ENCODE measurements around the gene SET. TPM values are rescaled to one million over a fixed set of nuclear protein-coding genes. Genes with fewer than 3 reads are reported as not detected.
"Not testable (repeated sequence)": the region's sequence is repeated elsewhere in the genome, so short reads cannot be mapped to it uniquely, and the experiment has no call there.

The SET gene
- total and polyA plus RNA-seq, 2 experiments from 2014 or later, result 949 to 1,261 TPM

GRCh38 chr9:128694344-128694743 lies 5.3 kb downstream of the SET start (continued):
- TF ChIP-seq REST (IDR thresholded peaks at IDR 0.05; ENCODE audit: unreplicated experiment) (no peak), STAT1 (IDR thresholded peaks at IDR 0.05; ENCODE audit: unreplicated experiment) (no peak), NANOG (IDR thresholded peaks at IDR 0.05; ENCODE audit: borderline replicate concordance) (no peak)

GRCh38 chr9:128696923-128697707 lies 8.1 kb downstream of the SET start:
- H3K4me3 ChIP-seq, result no peak overlapping the region
- H4K20me1 ChIP-seq (replicated peaks; ENCODE audit: insufficient read depth), result peaks cover 30% of the 10 kb centered on the region
- peaks cover 23% of the 10 kb centered on the region for H3K79me2 ChIP-seq (replicated peaks; ENCODE audit: insufficient read depth)
- Mint-ChIP-seq H3K4me3 (0 out of 3 replicates have a peak overlapping the region, but pooled peaks have one; percentile 30), H3K9me3 (no peaks in the 10 kb centered on the region; the same call in 2 of the 3 replicates), H3K4me1 (no peaks in the 10 kb centered on the region; the same call in 2 of the 3 replicates), H3K27me3 (ENCODE audit: insufficient read depth, low read depth, poor library complexity) (peaks cover 20% of the 10 kb centered on the region), H3K36me3 (ENCODE audit: low read depth) (peaks cover 57% of the 10 kb centered on the region), H3K27ac (no peak overlapping the region)
- H3K27me3 ChIP-seq (ENCODE audit: insufficient read depth), result no peaks in the 10 kb centered on the region
- DNase-seq (ENCODE audit: low spot score), result no peak
- ATAC-seq, result peak; percentile 17
- no peak overlapping the region for H2AFZ ChIP-seq
- TF ChIP-seq EZH2phosphoT487 (IDR thresholded peaks at IDR 0.05; ENCODE audit: unreplicated experiment) (no peak), CREB1 (CRISPR knock-in tag; IDR thresholded peaks at IDR 0.05; ENCODE audit: low read depth) (no peak), POLR2AphosphoS5 (IDR thresholded peaks at IDR 0.05; ENCODE audit: low read depth) (peak; percentile 62)
- H3K4me1 ChIP-seq (ENCODE audit: insufficient read depth), result no peaks in the 10 kb centered on the region
- H3K9me2 ChIP-seq (ENCODE audit: insufficient read depth), result no peaks in the 10 kb centered on the region
- H3F3A ChIP-seq (replicated peaks; ENCODE audit: low read depth), result peaks cover 70% of the 10 kb centered on the region
- H3K36me3 ChIP-seq (ENCODE audit: insufficient read depth), result peaks cover 47% of the 10 kb centered on the region
- H3K27ac ChIP-seq (ENCODE audit: low read depth), result peak overlapping the region; percentile 29; the same call in 1 of the 2 replicates
- H3K4me2 ChIP-seq, result no peak overlapping the region

GRCh38 chr9:128699096-128699795 lies 10.2 kb downstream of the SET start:
- not testable (repeated sequence) for H3K27me3 ChIP-seq (ENCODE audit: insufficient read depth); H3K9me2 ChIP-seq (ENCODE audit: insufficient read depth); H3K4me1 Mint-ChIP-seq; H3K4me3 ChIP-seq; H3K4me2 ChIP-seq; H3K79me2 ChIP-seq (replicated peaks; ENCODE audit: insufficient read depth); H3K4me1 ChIP-seq (ENCODE audit: insufficient read depth); ATAC-seq; H3K4me3 Mint-ChIP-seq; H2AFZ ChIP-seq; H3K27ac Mint-ChIP-seq; H3K9me3 Mint-ChIP-seq; DNase-seq (ENCODE audit: low spot score); H3K27ac ChIP-seq (ENCODE audit: low read depth)
- Histone ChIP-seq H3K36me3 (ENCODE audit: insufficient read depth) (peaks cover 26% of the 10 kb centered on the region), H4K20me1 (replicated peaks; ENCODE audit: insufficient read depth) (peaks cover 13% of the 10 kb centered on the region; the same call in 1 of the 2 replicates), H3F3A (replicated peaks; ENCODE audit: low read depth) (peaks cover 53% of the 10 kb centered on the region)
- H3K27me3 Mint-ChIP-seq (ENCODE audit: insufficient read depth, low read depth, poor library complexity), result peaks cover 25% of the 10 kb centered on the region
- peaks cover 36% of the 10 kb centered on the region for H3K36me3 Mint-ChIP-seq (ENCODE audit: low read depth)

Measured in GM23338 (cell line).